ENCODE data around the gene DGKG.

DNA sequence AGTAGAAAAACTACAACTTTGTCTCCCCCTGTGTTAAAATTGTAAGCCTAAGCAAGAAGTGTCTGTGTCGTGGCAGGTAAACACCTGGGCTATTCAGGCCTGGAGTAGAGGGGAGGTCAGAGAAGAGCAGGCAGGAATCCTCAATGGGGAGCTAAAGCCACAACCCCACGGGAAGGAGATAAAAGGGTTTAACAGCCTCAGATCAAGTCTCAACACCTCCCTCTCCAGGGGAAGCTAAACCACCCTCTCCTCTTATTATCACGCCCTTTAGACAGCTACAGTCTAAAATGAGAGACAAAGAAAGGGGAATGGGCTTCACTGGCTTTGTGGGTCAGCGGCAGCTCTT, 264.7 kb downstream of the DGKG start:
- TF ChIP-seq POLR2A (IDR thresholded peaks at IDR 0.05), result no peak
- TF ChIP-seq, protein P1, sequence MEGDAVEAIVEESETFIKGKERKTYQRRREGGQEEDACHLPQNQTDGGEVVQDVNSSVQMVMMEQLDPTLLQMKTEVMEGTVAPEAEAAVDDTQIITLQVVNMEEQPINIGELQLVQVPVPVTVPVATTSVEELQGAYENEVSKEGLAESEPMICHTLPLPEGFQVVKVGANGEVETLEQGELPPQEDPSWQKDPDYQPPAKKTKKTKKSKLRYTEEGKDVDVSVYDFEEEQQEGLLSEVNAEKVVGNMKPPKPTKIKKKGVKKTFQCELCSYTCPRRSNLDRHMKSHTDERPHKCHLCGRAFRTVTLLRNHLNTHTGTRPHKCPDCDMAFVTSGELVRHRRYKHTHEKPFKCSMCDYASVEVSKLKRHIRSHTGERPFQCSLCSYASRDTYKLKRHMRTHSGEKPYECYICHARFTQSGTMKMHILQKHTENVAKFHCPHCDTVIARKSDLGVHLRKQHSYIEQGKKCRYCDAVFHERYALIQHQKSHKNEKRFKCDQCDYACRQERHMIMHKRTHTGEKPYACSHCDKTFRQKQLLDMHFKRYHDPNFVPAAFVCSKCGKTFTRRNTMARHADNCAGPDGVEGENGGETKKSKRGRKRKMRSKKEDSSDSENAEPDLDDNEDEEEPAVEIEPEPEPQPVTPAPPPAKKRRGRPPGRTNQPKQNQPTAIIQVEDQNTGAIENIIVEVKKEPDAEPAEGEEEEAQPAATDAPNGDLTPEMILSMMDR (IDR thresholded peaks at IDR 0.05), result no peak

Measured in testis (tissue), 2 donors.